Mesodermal cell (in vitro differentiated cells): ENCODE results near the gene EMC10.

Experiments
- H3K27ac ChIP-seq: 2 replicates; pipeline ENCODE4 v1.7.0; 2013; ENCODE audit warnings: mild to moderate bottlenecking, low read depth, low read length, moderate library complexity; ENCODE audit not compliant: severe bottlenecking
- H3K36me3 ChIP-seq: 2 replicates; pipeline ENCODE4 v1.7.1; 2013; ENCODE audit warnings: mild to moderate bottlenecking, low read length, moderate library complexity; ENCODE audit not compliant: control insufficient read depth, insufficient read depth
- H3K4me1 ChIP-seq: one replicate; pipeline ENCODE4 v1.7.1; 2013; ENCODE audit warnings: mild to moderate bottlenecking, low read length; ENCODE audit not compliant: insufficient read depth, control insufficient read depth, poor library complexity, severe bottlenecking
- H3K4me3 ChIP-seq: 2 replicates; pipeline ENCODE4 v1.7.0; 2013; ENCODE audit warnings: low read length, control low read depth, mild to moderate bottlenecking; ENCODE audit not compliant: insufficient read depth, poor library complexity, severe bottlenecking; ENCODE audit errors: extremely low read depth
- H3K9me3 ChIP-seq: 2 replicates; pipeline ENCODE4 v1.7.1; 2013; ENCODE audit warnings: mild to moderate bottlenecking, low read length, moderate library complexity; ENCODE audit not compliant: control insufficient read depth
- WGBS, 2 experiments: methylation state at CpG; one replicate each; pipeline ENCODE4 v1.1.5; 2013; ENCODE audit warnings: missing lambda C conversion rate in 2 of 2; ENCODE audit not compliant: insufficient coverage in 2 of 2; 5-methylcytosine and 5-hydroxymethylcytosine counted together

Gene EMC10

GRCh38 chr19:50479761-50480251 lies 3.5 kb downstream of the EMC10 start:
- Histone ChIP-seq H3K9me3 (peaks cover 6% of the 10 kb centered on the region), H3K36me3 (peaks cover 31% of the 10 kb centered on the region), H3K4me3 (no peak overlapping the region), H3K27ac (no peak overlapping the region), H3K4me1 (no peaks in the 10 kb centered on the region)
- 91 to 93% methylated on average over 10 to 14 of the region's 16 CpGs for WGBS, 2 experiments

DNA sequence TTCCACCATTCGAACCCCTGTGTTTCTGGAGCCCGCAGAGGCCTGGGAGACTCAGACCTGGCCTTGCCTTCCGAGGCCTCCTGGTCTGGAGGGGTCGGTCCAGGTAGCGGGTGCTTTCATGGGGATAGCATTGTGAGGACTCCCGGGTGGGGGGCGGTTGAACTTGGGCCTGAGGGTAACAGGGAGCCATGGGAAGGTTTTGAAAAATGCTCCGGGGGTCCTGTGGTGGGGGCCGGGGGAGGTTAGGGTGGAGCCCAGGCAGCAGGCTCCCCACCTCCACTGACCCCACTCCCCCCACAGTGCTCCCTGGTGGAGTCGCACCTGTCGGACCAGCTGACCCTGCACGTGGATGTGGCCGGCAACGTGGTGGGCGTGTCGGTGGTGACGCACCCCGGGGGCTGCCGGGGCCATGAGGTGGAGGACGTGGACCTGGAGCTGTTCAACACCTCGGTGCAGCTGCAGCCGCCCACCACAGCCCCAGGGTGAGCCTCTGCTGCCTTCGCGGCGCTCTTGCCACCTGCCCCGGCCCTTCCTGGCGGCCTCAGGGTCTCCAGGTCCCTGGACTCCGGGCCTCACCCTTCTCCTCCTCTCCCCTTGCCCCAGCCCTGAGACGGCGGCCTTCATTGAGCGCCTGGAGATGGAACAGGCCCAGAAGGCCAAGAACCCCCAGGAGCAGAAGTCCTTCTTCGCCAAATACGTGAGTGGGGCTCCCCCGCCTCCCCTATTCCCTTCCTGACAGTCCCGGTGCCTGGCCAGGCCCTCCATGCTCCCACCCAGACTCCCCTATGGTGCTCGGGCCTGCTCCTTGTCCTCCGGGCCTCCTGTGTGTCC lies 4.2 kb downstream of the EMC10 start:
- Histone ChIP-seq H3K9me3 (peaks cover 10% of the 10 kb centered on the region), H3K27ac (no peak overlapping the region), H3K36me3 (peaks cover 31% of the 10 kb centered on the region), H3K4me1 (no peaks in the 10 kb centered on the region), H3K4me3 (no peak overlapping the region)
- 91 to 94% methylated on average over 22 to 28 of the region's 37 CpGs for WGBS, 2 experiments

- WGBS, 2 experiments = 91 to 92% methylated on average over 23 of the region's 27 CpGs
These were observed 5.2 kb downstream of the EMC10 start for GRCh38 chr19:50481351-50482149.

DNA sequence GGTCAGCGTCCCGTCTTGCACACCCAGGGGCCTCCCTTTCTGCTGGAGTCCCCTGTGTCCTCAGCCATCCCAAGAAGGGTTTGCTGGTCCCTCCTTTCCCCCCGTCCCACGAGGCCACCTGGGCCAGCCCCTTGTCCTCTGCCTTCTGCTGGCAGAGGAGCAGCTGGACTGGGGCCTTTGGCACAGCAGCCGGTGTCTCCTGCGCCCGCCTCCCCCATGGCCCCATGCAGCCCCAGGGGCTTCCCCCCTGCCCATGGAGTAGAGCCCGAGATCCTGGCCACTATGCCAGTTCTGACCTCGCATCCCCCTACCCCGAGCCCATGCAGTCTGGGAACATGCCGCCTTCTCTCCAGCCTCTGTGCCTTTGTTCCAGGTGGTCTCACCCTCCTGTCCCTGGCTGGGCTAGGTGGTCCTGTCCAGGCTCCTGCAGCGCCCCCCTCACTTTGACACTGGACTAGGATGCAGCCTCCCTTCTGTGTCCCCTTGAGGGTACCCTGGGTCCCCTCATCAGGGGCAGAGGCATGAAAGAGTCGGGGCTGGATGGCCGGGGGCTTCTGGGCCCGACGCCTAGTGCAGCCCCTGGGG lies 6.1 kb downstream of the EMC10 start:
- Histone ChIP-seq H3K36me3 (peaks cover 35% of the 10 kb centered on the region), H3K4me1 (no peaks in the 10 kb centered on the region), H3K9me3 (peaks cover 21% of the 10 kb centered on the region), H3K4me3 (no peak overlapping the region), H3K27ac (no peak overlapping the region)
- 91 to 96% methylated on average over 13 to 16 of the region's 16 CpGs for WGBS, 2 experiments

More at GRCh38 chr19:50481351-50482149, 5.2 kb downstream of the EMC10 start:
- peaks cover 35% of the 10 kb centered on the region for H3K36me3 ChIP-seq
- no peaks in the 10 kb centered on the region for H3K4me1 ChIP-seq
- peaks cover 20% of the 10 kb centered on the region for H3K9me3 ChIP-seq
- no peak overlapping the region for H3K4me3 ChIP-seq
- H3K27ac ChIP-seq = no peak overlapping the region

DNA sequence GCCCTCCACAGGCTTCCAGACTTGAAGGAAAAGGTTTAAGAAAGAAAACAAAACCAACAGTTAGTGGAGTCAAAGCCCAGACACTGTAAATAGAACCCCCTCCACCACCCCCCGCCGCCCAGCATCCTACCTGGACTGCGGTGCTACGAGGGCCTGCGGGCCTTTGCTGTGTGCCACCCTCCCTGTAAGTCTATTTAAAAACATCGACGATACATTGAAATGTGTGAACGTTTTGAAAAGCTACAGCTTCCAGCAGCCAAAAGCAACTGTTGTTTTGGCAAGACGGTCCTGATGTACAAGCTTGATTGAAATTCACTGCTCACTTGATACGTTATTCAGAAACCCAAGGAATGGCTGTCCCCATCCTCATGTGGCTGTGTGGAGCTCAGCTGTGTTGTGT lies 6.6 kb downstream of the EMC10 start:
- no peak overlapping the region for H3K4me3 ChIP-seq
- H3K27ac ChIP-seq = no peak overlapping the region
- 93% methylated on average over 10 of the region's 10 CpGs for WGBS, 2 experiments
- peaks cover 31% of the 10 kb centered on the region for H3K36me3 ChIP-seq
- H3K9me3 ChIP-seq = peaks cover 21% of the 10 kb centered on the region
- no peaks in the 10 kb centered on the region for H3K4me1 ChIP-seq

- 88 to 92% methylated on average over 7 to 10 of the region's 10 CpGs for WGBS, 2 experiments
- Histone ChIP-seq H3K36me3 (peaks cover 15% of the 10 kb centered on the region), H3K4me3 (no peak overlapping the region), H3K9me3 (peaks cover 16% of the 10 kb centered on the region), H3K27ac (no peak overlapping the region), H3K4me1 (no peaks in the 10 kb centered on the region)
These were observed 9.1 kb downstream of the EMC10 start for GRCh38 chr19:50485284-50485955.

GRCh38 chr19:50486823-50487515 lies 10.7 kb downstream of the EMC10 start:
- H3K36me3 ChIP-seq = peaks cover 9% of the 10 kb centered on the region

GRCh38 chr19:50488389-50489194 lies 12.3 kb downstream of the EMC10 start:
- 51 to 52% methylated on average over 12 to 13 of the region's 13 CpGs for WGBS, 2 experiments
- H3K4me1 ChIP-seq = no peaks in the 10 kb centered on the region
- H3K27ac ChIP-seq = no peak overlapping the region
- peaks cover 16% of the 10 kb centered on the region for H3K9me3 ChIP-seq
- peaks cover 3% of the 10 kb centered on the region for H3K36me3 ChIP-seq
- no peak overlapping the region for H3K4me3 ChIP-seq

More at GRCh38 chr19:50486823-50487515, 10.7 kb downstream of the EMC10 start:
- WGBS, 2 experiments = 82 to 83% methylated on average over 14 to 17 of the region's 18 CpGs
- peaks cover 16% of the 10 kb centered on the region for H3K9me3 ChIP-seq
- no peak overlapping the region for H3K4me3 ChIP-seq
- H3K4me1 ChIP-seq = no peaks in the 10 kb centered on the region
- H3K27ac ChIP-seq = no peak overlapping the region

- H3K4me3 ChIP-seq = no peak overlapping the region
- H3K9me3 ChIP-seq = peaks cover 16% of the 10 kb centered on the region
- H3K4me1 ChIP-seq = no peaks in the 10 kb centered on the region
- 39 to 55% methylated on average over 17 to 19 of the region's 24 CpGs for WGBS, 2 experiments
- no peak overlapping the region for H3K27ac ChIP-seq
- H3K36me3 ChIP-seq = peaks cover 3% of the 10 kb centered on the region
These were observed 13.2 kb downstream of the EMC10 start for GRCh38 chr19:50489461-50490011.
